HEK293 (cell line): ENCODE measurements around the gene DVL3.

Experiments used
- CTCF ChIA-PET: fragments of 350-600 bp; formaldehyde crosslinking; extraction: SDS; loops from one replicate; lab custom pipeline; 2021; ENCODE audit warnings: antibody characterized with exemption; lab: Yijun Ruan, JAX
- POLR2A ChIA-PET: fragments of 300-600 bp; formaldehyde crosslinking; extraction: SDS; loops from one replicate; lab custom pipeline; 2020; ENCODE audit warnings: antibody characterized with exemption, inconsistent platforms; lab: Yijun Ruan, JAX
- H3K27ac ChIP-seq: fragments of 200-500 bp; sonication (Bioruptor generic); 2 replicates; pipeline ENCODE4 v1.5.1; 2014; ENCODE audit warnings: low read depth, low read length, control low read depth, inconsistent platforms; ENCODE audit errors: extremely low read depth
- H3K36me3 ChIP-seq, 2 experiments: fragments of 200-500 bp in 1 of 2; sonication (Bioruptor generic) in 1 of 2; 1 replicate in 1 of 2; 2 replicates in 1 of 2; pipeline ENCODE4 v1.5.1; 2014 to 2017; ENCODE audit warnings: inconsistent platforms in 2 of 2, low read length in 2 of 2; ENCODE audit not compliant: control insufficient read depth in 2 of 2, insufficient read depth in 1 of 2
- H3K4me1 ChIP-seq: fragments of 200-500 bp; sonication (Bioruptor generic); 2 replicates; pipeline ENCODE4 v1.5.1; 2014; ENCODE audit warnings: mild to moderate bottlenecking, low read length, inconsistent platforms; ENCODE audit not compliant: control insufficient read depth, insufficient read depth
- H3K4me3 ChIP-seq: 2 replicates; pipeline ENCODE4 v1.5.1; 2011; ENCODE audit warnings: low read depth, mild to moderate bottlenecking, control low read depth, low read length, moderate library complexity
- H3K9me3 ChIP-seq: fragments of 200-500 bp; sonication (Bioruptor generic); 2 replicates; pipeline ENCODE4 v1.5.1; 2014; ENCODE audit warnings: low read depth, low read length, inconsistent platforms; ENCODE audit not compliant: control insufficient read depth, insufficient read depth
- BCL6B ChIP-seq: fragments of 450-650 bp; formaldehyde crosslinking; IDR thresholded peaks from 2 replicates; pipeline ENCODE4 v1.5.1; 2017; ENCODE audit warnings: missing biosample characterization, missing genetic modification characterization
- EGR2 ChIP-seq: fragments of 450-650 bp; formaldehyde crosslinking; IDR thresholded peaks from 2 replicates; pipeline ENCODE4 v1.5.1; 2016; ENCODE audit warnings: low read depth, missing biosample characterization, missing genetic modification characterization
- GLIS2 ChIP-seq: fragments of 450-650 bp; formaldehyde crosslinking; IDR thresholded peaks from 2 replicates; pipeline ENCODE4 v1.5.1; 2016; ENCODE audit warnings: missing biosample characterization, missing genetic modification characterization
- PRDM2 ChIP-seq: fragments of 450-650 bp; formaldehyde crosslinking; IDR thresholded peaks from 2 replicates; pipeline ENCODE4 v1.5.1; 2016; ENCODE audit warnings: missing biosample characterization, missing genetic modification characterization, borderline replicate concordance
- ZBTB10 ChIP-seq: fragments of 450-650 bp; formaldehyde crosslinking; IDR thresholded peaks from 2 replicates; pipeline ENCODE4 v1.5.1; 2016; ENCODE audit warnings: missing biosample characterization, missing genetic modification characterization
- ZFHX2 ChIP-seq: fragments of 450-650 bp; formaldehyde crosslinking; conservative IDR thresholded peaks from 2 replicates; pipeline ENCODE4 v1.5.1; 2016; ENCODE audit warnings: missing biosample characterization, missing genetic modification characterization
- ZFP37 ChIP-seq: fragments of 450-650 bp; formaldehyde crosslinking; IDR thresholded peaks from 2 replicates; pipeline ENCODE4 v1.5.1; 2016; ENCODE audit warnings: missing biosample characterization, missing genetic modification characterization
- ZNF132 ChIP-seq: fragments of 450-650 bp; formaldehyde crosslinking; IDR thresholded peaks from 2 replicates; pipeline ENCODE4 v1.5.1; 2017; ENCODE audit warnings: missing biosample characterization, missing genetic modification characterization, borderline replicate concordance
- ZNF146 ChIP-seq: fragments of 450-650 bp; formaldehyde crosslinking; IDR thresholded peaks from 2 replicates; pipeline ENCODE4 v1.5.1; 2016; ENCODE audit warnings: missing biosample characterization, missing genetic modification characterization
- ZNF239 ChIP-seq: fragments of 450-650 bp; formaldehyde crosslinking; IDR thresholded peaks from 2 replicates; pipeline ENCODE4 v1.5.1; 2016; ENCODE audit warnings: missing biosample characterization, missing genetic modification characterization
- ZNF335 ChIP-seq: fragments of 450-650 bp; formaldehyde crosslinking; conservative IDR thresholded peaks from 2 replicates; pipeline ENCODE4 v1.5.1; 2016; ENCODE audit warnings: missing biosample characterization, missing genetic modification characterization
- ZNF391 ChIP-seq: fragments of 450-650 bp; formaldehyde crosslinking; IDR thresholded peaks from 2 replicates; pipeline ENCODE4 v1.5.1; 2016; ENCODE audit warnings: low read depth, missing biosample characterization, missing genetic modification characterization, borderline replicate concordance
- ZNF398 ChIP-seq: fragments of 450-650 bp; formaldehyde crosslinking; IDR thresholded peaks from 2 replicates; pipeline ENCODE4 v1.5.1; 2017; ENCODE audit warnings: missing biosample characterization, missing genetic modification characterization
- ZNF639 ChIP-seq: fragments of 450-650 bp; formaldehyde crosslinking; IDR thresholded peaks from 2 replicates; pipeline ENCODE4 v1.5.1; 2016; ENCODE audit warnings: missing biosample characterization, missing genetic modification characterization
- ZNF645 ChIP-seq: fragments of 450-650 bp; formaldehyde crosslinking; IDR thresholded peaks from 2 replicates; pipeline ENCODE4; 2016; ENCODE audit warnings: missing biosample characterization, missing genetic modification characterization
- ZSCAN30 ChIP-seq: fragments of 450-650 bp; IDR thresholded peaks from 2 replicates; pipeline ENCODE4 v1.5.1; 2018; ENCODE audit warnings: missing biosample characterization, mild to moderate bottlenecking, missing genetic modification characterization, moderate library complexity

DVL3 gene

GRCh38 chr3:184155644-184156521, 706 bp downstream of the DVL3 start (continued):
- TF ChIP-seq ZNF639 (tag by site-specific recombination) (no peak), ZNF132 (tag by site-specific recombination) (no peak), PRDM2 (tag by site-specific recombination) (no peak), ZNF146 (tag by site-specific recombination) (no peak), ZFP37 (0 out of 2 replicates have a peak, but pooled peaks have one; percentile 43)

- CTCF ChIA-PET: interaction anchor here (0.6 to 1.6 kb wide), 4 partner anchors 30 to 272 kb away, joined by 3 read pairs; partner anchors contain the start of gene PARL
- POLR2A ChIA-PET: interaction anchor here (1.5 to 2.0 kb wide), 5 partner anchors 13 to 28 kb away, joined by 3 to 11 read pairs (median 9); partner anchors contain the start of genes ABCF3 and EIF2B5
- TF ChIP-seq ZFHX2 (tag by site-specific recombination) (peak; percentile 88), EGR2 (tag by site-specific recombination) (peak; percentile 15; the same call in 1 of the 2 replicates), BCL6B (tag by site-specific recombination) (no peak), GLIS2 (tag by site-specific recombination) (peak; percentile 58), ZNF398 (peak; percentile 96), ZNF645 (tag by site-specific recombination) (no peak), ZBTB10 (tag by site-specific recombination) (peak; percentile 29; the same call in 1 of the 2 replicates), ZSCAN30 (0 out of 2 replicates have a peak, but pooled peaks have one; percentile 15), ZNF335 (tag by site-specific recombination) (peak; percentile 82), ZNF391 (tag by site-specific recombination) (no peak), ZNF239 (tag by site-specific recombination) (no peak)
Measured at GRCh38 chr3:184156522-184156955, 1.4 kb downstream of the DVL3 start.

More at GRCh38 chr3:184156522-184156955, 1.4 kb downstream of the DVL3 start:
- H3K27ac ChIP-seq: peak overlapping the region; percentile 95
- peaks cover 0 to 11% of the 10 kb centered on the region in 2 experiments; a peak in 2 of 3 replicates for H3K36me3 ChIP-seq
- H3K4me1 ChIP-seq: no peaks in the 10 kb centered on the region
- H3K4me3 ChIP-seq: peak overlapping the region; percentile 82
- H3K9me3 ChIP-seq: no peaks in the 10 kb centered on the region
